ENCODE results near the gene GALNT5.

The GALNT5 gene

GRCh38 chr2:157246765-157247407, 10.6 kb upstream of the GALNT5 start:
- H3K27me3 ChIP-seq (replicated peaks; ENCODE audit: control insufficient read depth, insufficient read depth, low read length, poor library complexity, severe bottlenecking) = no peaks in the 10 kb centered on the region
- H3K4me1 ChIP-seq (ENCODE audit: control insufficient read depth, insufficient read depth, low read length, poor library complexity, severe bottlenecking) = no peaks in the 10 kb centered on the region
- no peaks in the 10 kb centered on the region for H3K9me3 ChIP-seq (ENCODE audit: control insufficient read depth, low read length)
- H3K36me3 ChIP-seq (ENCODE audit: control insufficient read depth, insufficient read depth, low read length) = no peaks in the 10 kb centered on the region
- no peak overlapping the region for H3K27ac ChIP-seq (ENCODE audit: insufficient read depth, low read length, poor library complexity, severe bottlenecking)
- no peak for DNase-seq
- H3K4me3 ChIP-seq (ENCODE audit: insufficient read depth, low read depth, low read length, poor library complexity, severe bottlenecking) = no peak overlapping the region

GRCh38 chr2:157250836-157251235, 6.7 kb upstream of the GALNT5 start:
- no peaks in the 10 kb centered on the region for H3K4me1 ChIP-seq (ENCODE audit: control insufficient read depth, insufficient read depth, low read length, poor library complexity, severe bottlenecking)
- no peaks in the 10 kb centered on the region for H3K27me3 ChIP-seq (replicated peaks; ENCODE audit: control insufficient read depth, insufficient read depth, low read length, poor library complexity, severe bottlenecking)
- no peak for DNase-seq
- H3K27ac ChIP-seq (ENCODE audit: insufficient read depth, low read length, poor library complexity, severe bottlenecking) = no peak overlapping the region
- no peaks in the 10 kb centered on the region for H3K9me3 ChIP-seq (ENCODE audit: control insufficient read depth, low read length)
- no peaks in the 10 kb centered on the region for H3K36me3 ChIP-seq (ENCODE audit: control insufficient read depth, insufficient read depth, low read length)
- H3K4me3 ChIP-seq (ENCODE audit: insufficient read depth, low read depth, low read length, poor library complexity, severe bottlenecking) = no peak overlapping the region

DNA sequence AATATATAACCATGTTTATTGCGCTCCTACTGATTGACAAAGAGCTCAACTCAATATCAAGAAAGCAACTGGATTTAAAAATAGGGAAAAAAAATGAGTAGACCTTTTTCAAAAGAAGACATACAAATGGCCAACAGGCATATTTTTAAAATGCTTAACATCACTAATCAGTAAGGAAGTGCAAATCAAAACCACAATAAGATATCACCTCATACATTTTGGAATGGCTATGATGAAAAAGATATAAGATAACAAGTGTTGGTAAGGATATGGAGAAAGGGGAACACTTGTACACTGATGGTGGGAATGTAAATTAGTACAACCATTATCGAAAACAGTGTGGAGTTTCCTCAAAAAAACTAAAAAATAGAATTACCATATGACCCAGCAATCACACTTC, 5.6 kb upstream of the GALNT5 start:
- H3K4me3 ChIP-seq (ENCODE audit: insufficient read depth, low read depth, low read length, poor library complexity, severe bottlenecking) = no peak overlapping the region
- H3K4me1 ChIP-seq (ENCODE audit: control insufficient read depth, insufficient read depth, low read length, poor library complexity, severe bottlenecking) = no peaks in the 10 kb centered on the region
- no peak for DNase-seq
- H3K9me3 ChIP-seq (ENCODE audit: control insufficient read depth, low read length) = no peaks in the 10 kb centered on the region
- H3K27ac ChIP-seq (ENCODE audit: insufficient read depth, low read length, poor library complexity, severe bottlenecking) = no peak overlapping the region
- no peaks in the 10 kb centered on the region for H3K27me3 ChIP-seq (replicated peaks; ENCODE audit: control insufficient read depth, insufficient read depth, low read length, poor library complexity, severe bottlenecking)
- H3K36me3 ChIP-seq (ENCODE audit: control insufficient read depth, insufficient read depth, low read length) = no peaks in the 10 kb centered on the region

- no peak for DNase-seq
- no peaks in the 10 kb centered on the region for H3K27me3 ChIP-seq (replicated peaks; ENCODE audit: control insufficient read depth, insufficient read depth, low read length, poor library complexity, severe bottlenecking)
Measured at GRCh38 chr2:157252529-157252928, 5.0 kb upstream of the GALNT5 start.

GRCh38 chr2:157254041-157254440, 3.5 kb upstream of the GALNT5 start:
- Histone ChIP-seq H3K27me3 (replicated peaks; ENCODE audit: control insufficient read depth, insufficient read depth, low read length, poor library complexity, severe bottlenecking) (no peaks in the 10 kb centered on the region), H3K27ac (ENCODE audit: insufficient read depth, low read length, poor library complexity, severe bottlenecking) (no peak overlapping the region), H3K4me1 (ENCODE audit: control insufficient read depth, insufficient read depth, low read length, poor library complexity, severe bottlenecking) (no peaks in the 10 kb centered on the region), H3K36me3 (ENCODE audit: control insufficient read depth, insufficient read depth, low read length) (no peaks in the 10 kb centered on the region), H3K4me3 (ENCODE audit: insufficient read depth, low read depth, low read length, poor library complexity, severe bottlenecking) (no peak overlapping the region), H3K9me3 (ENCODE audit: control insufficient read depth, low read length) (no peaks in the 10 kb centered on the region)
- no peak for DNase-seq

More at GRCh38 chr2:157252529-157252928, 5.0 kb upstream of the GALNT5 start:
- Histone ChIP-seq H3K27ac (ENCODE audit: insufficient read depth, low read length, poor library complexity, severe bottlenecking) (no peak overlapping the region), H3K4me1 (ENCODE audit: control insufficient read depth, insufficient read depth, low read length, poor library complexity, severe bottlenecking) (no peaks in the 10 kb centered on the region), H3K36me3 (ENCODE audit: control insufficient read depth, insufficient read depth, low read length) (no peaks in the 10 kb centered on the region), H3K9me3 (ENCODE audit: control insufficient read depth, low read length) (no peaks in the 10 kb centered on the region), H3K4me3 (ENCODE audit: insufficient read depth, low read depth, low read length, poor library complexity, severe bottlenecking) (no peak overlapping the region)

GRCh38 chr2:157255746-157256145, 1.8 kb upstream of the GALNT5 start:
- no peaks in the 10 kb centered on the region for H3K27me3 ChIP-seq (replicated peaks; ENCODE audit: control insufficient read depth, insufficient read depth, low read length, poor library complexity, severe bottlenecking)
- no peak for DNase-seq
- H3K4me1 ChIP-seq (ENCODE audit: control insufficient read depth, insufficient read depth, low read length, poor library complexity, severe bottlenecking) = no peaks in the 10 kb centered on the region
- H3K4me3 ChIP-seq (ENCODE audit: insufficient read depth, low read depth, low read length, poor library complexity, severe bottlenecking) = no peak overlapping the region
- no peaks in the 10 kb centered on the region for H3K36me3 ChIP-seq (ENCODE audit: control insufficient read depth, insufficient read depth, low read length)
- H3K27ac ChIP-seq (ENCODE audit: insufficient read depth, low read length, poor library complexity, severe bottlenecking) = no peak overlapping the region
- H3K9me3 ChIP-seq (ENCODE audit: control insufficient read depth, low read length) = no peaks in the 10 kb centered on the region

DNA sequence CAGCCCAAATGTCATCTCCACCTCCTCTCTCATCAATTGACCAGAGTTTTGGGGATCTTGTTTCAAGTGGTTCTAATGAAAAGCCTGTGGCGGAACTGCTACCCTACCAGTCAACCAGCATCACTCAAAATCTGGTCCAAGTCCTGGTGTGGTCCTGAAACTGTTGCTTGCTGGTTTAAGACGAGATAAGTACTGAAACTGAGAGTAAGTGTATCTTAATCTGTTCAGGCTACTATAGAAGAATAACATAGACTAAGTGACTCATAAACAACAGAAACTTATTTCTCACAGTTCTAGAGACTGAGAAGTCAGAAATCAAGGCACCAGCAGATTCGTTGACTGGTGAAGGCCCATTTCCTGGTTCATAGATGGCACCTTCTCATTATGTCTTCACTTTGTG, 879 bp upstream of the GALNT5 start:
- H3K4me1 ChIP-seq (ENCODE audit: control insufficient read depth, insufficient read depth, low read length, poor library complexity, severe bottlenecking) = no peaks in the 10 kb centered on the region
- DNase-seq = no peak
- no peaks in the 10 kb centered on the region for H3K36me3 ChIP-seq (ENCODE audit: control insufficient read depth, insufficient read depth, low read length)
- H3K9me3 ChIP-seq (ENCODE audit: control insufficient read depth, low read length) = no peaks in the 10 kb centered on the region
- no peak overlapping the region for H3K27ac ChIP-seq (ENCODE audit: insufficient read depth, low read length, poor library complexity, severe bottlenecking)
- H3K27me3 ChIP-seq (replicated peaks; ENCODE audit: control insufficient read depth, insufficient read depth, low read length, poor library complexity, severe bottlenecking) = no peaks in the 10 kb centered on the region
- no peak overlapping the region for H3K4me3 ChIP-seq (ENCODE audit: insufficient read depth, low read depth, low read length, poor library complexity, severe bottlenecking)

DNA sequence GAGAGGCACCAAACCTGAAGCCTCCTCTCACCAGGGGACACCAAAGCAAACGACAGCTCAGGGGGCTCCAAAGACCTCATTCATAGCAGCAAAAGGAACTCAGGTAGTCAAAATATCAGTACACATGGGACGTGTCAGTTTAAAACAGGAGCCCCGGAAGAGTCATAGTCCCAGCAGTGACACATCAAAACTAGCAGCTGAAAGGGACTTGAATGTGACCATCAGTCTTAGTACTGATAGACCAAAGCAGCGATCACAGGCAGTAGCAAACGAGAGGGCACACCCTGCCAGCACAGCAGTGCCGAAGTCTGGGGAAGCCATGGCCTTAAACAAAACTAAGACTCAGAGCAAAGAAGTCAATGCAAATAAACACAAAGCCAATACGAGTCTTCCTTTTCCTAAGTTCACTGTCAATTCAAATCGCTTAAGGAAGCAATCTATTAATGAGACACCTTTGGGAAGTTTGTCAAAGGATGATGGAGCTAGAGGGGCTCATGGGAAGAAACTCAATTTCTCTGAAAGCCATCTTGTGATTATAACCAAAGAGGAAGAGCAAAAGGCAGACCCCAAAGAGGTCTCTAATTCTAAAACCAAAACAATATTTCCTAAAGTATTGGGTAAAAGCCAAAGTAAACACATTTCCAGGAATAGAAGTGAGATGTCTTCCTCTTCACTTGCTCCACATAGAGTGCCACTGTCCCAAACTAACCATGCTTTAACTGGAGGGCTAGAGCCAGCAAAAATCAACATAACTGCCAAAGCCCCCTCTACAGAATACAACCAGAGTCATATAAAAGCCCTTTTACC, 1.2 kb downstream of the GALNT5 start:
- Histone ChIP-seq H3K4me3 (ENCODE audit: insufficient read depth, low read depth, low read length, poor library complexity, severe bottlenecking) (no peak overlapping the region), H3K27ac (ENCODE audit: insufficient read depth, low read length, poor library complexity, severe bottlenecking) (no peak overlapping the region), H3K4me1 (ENCODE audit: control insufficient read depth, insufficient read depth, low read length, poor library complexity, severe bottlenecking) (no peaks in the 10 kb centered on the region), H3K9me3 (ENCODE audit: control insufficient read depth, low read length) (no peaks in the 10 kb centered on the region), H3K27me3 (replicated peaks; ENCODE audit: control insufficient read depth, insufficient read depth, low read length, poor library complexity, severe bottlenecking) (no peaks in the 10 kb centered on the region), H3K36me3 (ENCODE audit: control insufficient read depth, insufficient read depth, low read length) (no peaks in the 10 kb centered on the region)
- DNase-seq = no peak

DNA sequence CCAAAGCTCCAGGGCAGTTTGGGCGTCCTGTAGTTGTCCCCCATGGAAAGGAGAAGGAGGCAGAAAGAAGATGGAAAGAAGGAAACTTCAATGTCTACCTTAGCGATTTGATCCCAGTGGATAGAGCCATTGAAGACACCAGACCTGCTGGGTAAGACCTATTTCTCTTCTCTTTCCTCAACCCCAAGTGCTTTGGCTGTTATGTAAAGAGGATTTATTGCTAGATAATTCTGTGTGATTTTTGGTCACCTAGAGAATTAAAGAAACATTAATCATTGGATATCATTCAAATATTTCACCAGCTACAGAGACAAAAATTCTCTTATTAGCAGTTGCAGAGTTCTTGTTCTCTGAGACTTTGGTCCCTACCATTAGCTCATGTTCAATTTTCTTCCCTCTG, 1.9 kb downstream of the GALNT5 start:
- Histone ChIP-seq H3K36me3 (ENCODE audit: control insufficient read depth, insufficient read depth, low read length) (no peaks in the 10 kb centered on the region), H3K27me3 (replicated peaks; ENCODE audit: control insufficient read depth, insufficient read depth, low read length, poor library complexity, severe bottlenecking) (no peaks in the 10 kb centered on the region), H3K4me1 (ENCODE audit: control insufficient read depth, insufficient read depth, low read length, poor library complexity, severe bottlenecking) (no peaks in the 10 kb centered on the region), H3K9me3 (ENCODE audit: control insufficient read depth, low read length) (no peaks in the 10 kb centered on the region), H3K4me3 (ENCODE audit: insufficient read depth, low read depth, low read length, poor library complexity, severe bottlenecking) (no peak overlapping the region), H3K27ac (ENCODE audit: insufficient read depth, low read length, poor library complexity, severe bottlenecking) (no peak overlapping the region)
- DNase-seq = no peak

- Histone ChIP-seq H3K9me3 (ENCODE audit: control insufficient read depth, low read length) (no peaks in the 10 kb centered on the region), H3K27me3 (replicated peaks; ENCODE audit: control insufficient read depth, insufficient read depth, low read length, poor library complexity, severe bottlenecking) (no peaks in the 10 kb centered on the region), H3K36me3 (ENCODE audit: control insufficient read depth, insufficient read depth, low read length) (no peaks in the 10 kb centered on the region), H3K4me1 (ENCODE audit: control insufficient read depth, insufficient read depth, low read length, poor library complexity, severe bottlenecking) (no peaks in the 10 kb centered on the region), H3K4me3 (ENCODE audit: insufficient read depth, low read depth, low read length, poor library complexity, severe bottlenecking) (no peak overlapping the region), H3K27ac (ENCODE audit: insufficient read depth, low read length, poor library complexity, severe bottlenecking) (no peak overlapping the region)
- DNase-seq = no peak
Measured at GRCh38 chr2:157259960-157260359, 2.5 kb downstream of the GALNT5 start.

Data from effector memory CD4-positive, alpha-beta T cell (primary cell).